ENCODE results near the gene CLRN3.

Gene CLRN3

GRCh38 chr10:127937069-127937468 is 44.3 kb upstream of the CLRN3 start:
- Histone ChIP-seq H2BK12ac (ENCODE audit: low read length in 2 of 2) (no peak overlapping the region), H2BK5ac (ENCODE audit: low read depth, low read length, poor library complexity, severe bottlenecking) (no peak overlapping the region), H3K4me2 (ENCODE audit: low read length, poor library complexity, severe bottlenecking) (no peak overlapping the region), H3K27me3 (ENCODE audit: control insufficient read depth in 1 of 2, insufficient read depth in 1 of 2, low read length in 2 of 2) (no peaks in the 10 kb centered on the region), H3K27ac (ENCODE audit: low read length, poor library complexity, severe bottlenecking) (no peak overlapping the region), H3K18ac (ENCODE audit: low read depth in 1 of 2, low read length in 2 of 2) (no peak overlapping the region), H4K8ac (ENCODE audit: low read length) (no peak overlapping the region), H4K91ac (ENCODE audit: low read length) (no peak overlapping the region), H3K23ac (ENCODE audit: low read length in 2 of 2) (no peak overlapping the region), H3K79me1 (replicated peaks; ENCODE audit: low read length, poor library complexity, severe bottlenecking) (no peaks in the 10 kb centered on the region), H2BK120ac (ENCODE audit: low read depth, low read length) (no peak overlapping the region), H3K9ac (ENCODE audit: low read length) (no peak overlapping the region), H3K14ac (ENCODE audit: low read length in 2 of 2) (no peak overlapping the region), H2AK5ac (ENCODE audit: low read length, severe bottlenecking) (no peak overlapping the region), H3K4me3 (ENCODE audit: insufficient read depth in 1 of 2, low read depth in 1 of 2, low read length in 2 of 2) (no peak overlapping the region), H3K9me3 (ENCODE audit: control insufficient read depth, low read length) (no peaks in the 10 kb centered on the region), H3K4me1 (ENCODE audit: control insufficient read depth, insufficient read depth, low read depth, low read length) (peaks cover 6% of the 10 kb centered on the region), H3K36me3 (ENCODE audit: control insufficient read depth in 1 of 2, insufficient read depth in 2 of 2, low read depth in 1 of 2, low read length in 2 of 2) (no peaks in the 10 kb centered on the region), H2BK15ac (ENCODE audit: low read depth, poor library complexity, severe bottlenecking) (no peak overlapping the region), H2AFZ (ENCODE audit: low read depth, low read length) (no peak overlapping the region), H3K4ac (ENCODE audit: low read depth in 1 of 2, low read length in 2 of 2) (no peak overlapping the region)
- no peak for DNase-seq

- Histone ChIP-seq H3K4me1 (ENCODE audit: control insufficient read depth, insufficient read depth, low read depth, low read length) (peaks cover 3% of the 10 kb centered on the region), H3K14ac (ENCODE audit: low read length in 2 of 2) (peak overlapping the region in 1 of 2 experiments; percentile 26), H3K27ac (ENCODE audit: low read length, poor library complexity, severe bottlenecking) (no peak overlapping the region), H4K91ac (ENCODE audit: low read length) (peak overlapping the region; percentile 14), H2AK5ac (ENCODE audit: low read length, severe bottlenecking) (no peak overlapping the region), H3K9me3 (ENCODE audit: control insufficient read depth, low read length) (no peaks in the 10 kb centered on the region), H3K18ac (ENCODE audit: low read depth in 1 of 2, low read length in 2 of 2) (no peak overlapping the region), H3K4ac (ENCODE audit: low read depth in 1 of 2, low read length in 2 of 2) (no peak overlapping the region), H3K27me3 (ENCODE audit: control insufficient read depth in 1 of 2, insufficient read depth in 1 of 2, low read length in 2 of 2) (no peaks in the 10 kb centered on the region), H2BK12ac (ENCODE audit: low read length in 2 of 2) (no peak overlapping the region), H2BK15ac (ENCODE audit: low read depth, poor library complexity, severe bottlenecking) (no peak overlapping the region), H3K36me3 (ENCODE audit: control insufficient read depth in 1 of 2, insufficient read depth in 2 of 2, low read depth in 1 of 2, low read length in 2 of 2) (no peaks in the 10 kb centered on the region), H3K79me1 (replicated peaks; ENCODE audit: low read length, poor library complexity, severe bottlenecking) (no peaks in the 10 kb centered on the region), H2BK5ac (ENCODE audit: low read depth, low read length, poor library complexity, severe bottlenecking) (no peak overlapping the region), H2BK120ac (ENCODE audit: low read depth, low read length) (no peak overlapping the region), H4K8ac (ENCODE audit: low read length) (no peak overlapping the region), H2AFZ (ENCODE audit: low read depth, low read length) (no peak overlapping the region), H3K23ac (ENCODE audit: low read length in 2 of 2) (no peak overlapping the region), H3K4me3 (ENCODE audit: insufficient read depth in 1 of 2, low read depth in 1 of 2, low read length in 2 of 2) (no peak overlapping the region), H3K9ac (ENCODE audit: low read length) (no peak overlapping the region), H3K4me2 (ENCODE audit: low read length, poor library complexity, severe bottlenecking) (no peak overlapping the region)
- WGBS, result 93% methylated on average over 16 of the region's 16 CpGs
- peak; percentile 70 for DNase-seq
Measured at GRCh38 chr10:127935071-127935561, 42.4 kb upstream of the CLRN3 start.

- H3K4me1 ChIP-seq (ENCODE audit: control insufficient read depth, insufficient read depth, low read depth, low read length), result no peaks in the 10 kb centered on the region
- H3K9me3 ChIP-seq (ENCODE audit: control insufficient read depth, low read length), result no peaks in the 10 kb centered on the region
- 96% methylated on average over 14 of the region's 14 CpGs for WGBS
Measured at GRCh38 chr10:127934383-127934782, 41.6 kb upstream of the CLRN3 start.

GRCh38 chr10:127933271-127933670 is 40.5 kb upstream of the CLRN3 start:
- Histone ChIP-seq H3K23ac (ENCODE audit: low read length in 2 of 2) (no peak overlapping the region), H2AFZ (ENCODE audit: low read depth, low read length) (no peak overlapping the region), H3K9me3 (ENCODE audit: control insufficient read depth, low read length) (no peaks in the 10 kb centered on the region), H3K9ac (ENCODE audit: low read length) (no peak overlapping the region), H2BK15ac (ENCODE audit: low read depth, poor library complexity, severe bottlenecking) (no peak overlapping the region), H2BK120ac (ENCODE audit: low read depth, low read length) (no peak overlapping the region), H3K79me1 (replicated peaks; ENCODE audit: low read length, poor library complexity, severe bottlenecking) (peaks cover 1% of the 10 kb centered on the region), H3K4me1 (ENCODE audit: control insufficient read depth, insufficient read depth, low read depth, low read length) (no peaks in the 10 kb centered on the region), H3K4me3 (ENCODE audit: insufficient read depth in 1 of 2, low read depth in 1 of 2, low read length in 2 of 2) (no peak overlapping the region), H3K27me3 (ENCODE audit: control insufficient read depth in 1 of 2, insufficient read depth in 1 of 2, low read length in 2 of 2) (no peaks in the 10 kb centered on the region), H2BK5ac (ENCODE audit: low read depth, low read length, poor library complexity, severe bottlenecking) (no peak overlapping the region), H3K4ac (ENCODE audit: low read depth in 1 of 2, low read length in 2 of 2) (no peak overlapping the region), H3K14ac (ENCODE audit: low read length in 2 of 2) (no peak overlapping the region), H3K36me3 (ENCODE audit: control insufficient read depth in 1 of 2, insufficient read depth in 2 of 2, low read depth in 1 of 2, low read length in 2 of 2) (no peaks in the 10 kb centered on the region), H2AK5ac (ENCODE audit: low read length, severe bottlenecking) (no peak overlapping the region), H3K4me2 (ENCODE audit: low read length, poor library complexity, severe bottlenecking) (no peak overlapping the region), H3K27ac (ENCODE audit: low read length, poor library complexity, severe bottlenecking) (no peak overlapping the region), H3K18ac (ENCODE audit: low read depth in 1 of 2, low read length in 2 of 2) (no peak overlapping the region), H4K8ac (ENCODE audit: low read length) (no peak overlapping the region), H2BK12ac (ENCODE audit: low read length in 2 of 2) (no peak overlapping the region), H4K91ac (ENCODE audit: low read length) (no peak overlapping the region)
- 93% methylated on average over 3 of the region's 5 CpGs for WGBS
- no peak for DNase-seq

More at GRCh38 chr10:127934383-127934782, 41.6 kb upstream of the CLRN3 start:
- no peak overlapping the region for H3K23ac ChIP-seq (ENCODE audit: low read length in 2 of 2)
- H3K14ac ChIP-seq (ENCODE audit: low read length in 2 of 2), result no peak overlapping the region
- DNase-seq, result no peak
- no peak overlapping the region for H4K8ac ChIP-seq (ENCODE audit: low read length)
- H2AK5ac ChIP-seq (ENCODE audit: low read length, severe bottlenecking), result no peak overlapping the region
- H2BK12ac ChIP-seq (ENCODE audit: low read length in 2 of 2), result peak overlapping the region in 1 of 2 experiments; percentile 7
- H3K4me3 ChIP-seq (ENCODE audit: insufficient read depth in 1 of 2, low read depth in 1 of 2, low read length in 2 of 2), result no peak overlapping the region
- no peak overlapping the region for H3K4ac ChIP-seq (ENCODE audit: low read depth in 1 of 2, low read length in 2 of 2)
- H3K27ac ChIP-seq (ENCODE audit: low read length, poor library complexity, severe bottlenecking), result no peak overlapping the region
- peak overlapping the region; percentile 9 for H2BK120ac ChIP-seq (ENCODE audit: low read depth, low read length)
- H2BK5ac ChIP-seq (ENCODE audit: low read depth, low read length, poor library complexity, severe bottlenecking), result no peak overlapping the region
- no peak overlapping the region for H2AFZ ChIP-seq (ENCODE audit: low read depth, low read length)
- no peak overlapping the region for H3K4me2 ChIP-seq (ENCODE audit: low read length, poor library complexity, severe bottlenecking)
- H3K36me3 ChIP-seq (ENCODE audit: control insufficient read depth in 1 of 2, insufficient read depth in 2 of 2, low read depth in 1 of 2, low read length in 2 of 2), result no peaks in the 10 kb centered on the region
- no peak overlapping the region for H4K91ac ChIP-seq (ENCODE audit: low read length)
- H3K79me1 ChIP-seq (replicated peaks; ENCODE audit: low read length, poor library complexity, severe bottlenecking), result peaks cover under 1% of the 10 kb centered on the region
- no peak overlapping the region for H3K9ac ChIP-seq (ENCODE audit: low read length)
- H2BK15ac ChIP-seq (ENCODE audit: low read depth, poor library complexity, severe bottlenecking), result no peak overlapping the region
- H3K27me3 ChIP-seq (ENCODE audit: control insufficient read depth in 1 of 2, insufficient read depth in 1 of 2, low read length in 2 of 2), result no peaks in the 10 kb centered on the region
- H3K18ac ChIP-seq (ENCODE audit: low read depth in 1 of 2, low read length in 2 of 2), result no peak overlapping the region
